Measurements from ENCODE around the gene LRRK1. TPM values are rescaled to one million over a fixed set of nuclear protein-coding genes. Genes with fewer than 3 reads are reported as not detected.

Gene LRRK1
- total and polyA plus RNA-seq, 8 donors: 4.3 to 19.4 (median 11.1) TPM

DNA sequence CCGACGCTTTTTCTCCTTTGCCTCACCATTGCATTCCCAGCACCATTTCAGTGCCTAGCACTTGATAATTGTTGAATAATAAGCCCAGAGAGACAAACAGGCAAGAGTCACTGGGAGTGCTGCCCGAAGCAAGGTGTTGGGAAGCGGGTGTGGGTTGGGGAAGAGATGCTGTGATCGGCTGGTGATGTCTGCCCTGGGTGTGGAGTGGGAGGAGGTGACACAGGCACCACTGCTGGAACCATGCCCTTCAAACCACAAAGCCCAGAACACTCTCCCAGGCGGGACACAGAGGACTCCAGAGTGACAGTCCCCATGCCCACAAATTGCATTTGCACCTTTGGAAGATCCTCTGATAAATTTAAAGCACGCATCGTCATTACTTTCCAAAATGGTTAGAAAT, 184.4 kb downstream of the LRRK1 start:
- no peaks in the 10 kb centered on the region for H3K27me3 ChIP-seq
- intact Hi-C loops (cut with DNase I): no loop called here
- no peaks in the 10 kb centered on the region for H3K9me3 ChIP-seq
- ATAC-seq: no peak
- TF ChIP-seq, protein P1, sequence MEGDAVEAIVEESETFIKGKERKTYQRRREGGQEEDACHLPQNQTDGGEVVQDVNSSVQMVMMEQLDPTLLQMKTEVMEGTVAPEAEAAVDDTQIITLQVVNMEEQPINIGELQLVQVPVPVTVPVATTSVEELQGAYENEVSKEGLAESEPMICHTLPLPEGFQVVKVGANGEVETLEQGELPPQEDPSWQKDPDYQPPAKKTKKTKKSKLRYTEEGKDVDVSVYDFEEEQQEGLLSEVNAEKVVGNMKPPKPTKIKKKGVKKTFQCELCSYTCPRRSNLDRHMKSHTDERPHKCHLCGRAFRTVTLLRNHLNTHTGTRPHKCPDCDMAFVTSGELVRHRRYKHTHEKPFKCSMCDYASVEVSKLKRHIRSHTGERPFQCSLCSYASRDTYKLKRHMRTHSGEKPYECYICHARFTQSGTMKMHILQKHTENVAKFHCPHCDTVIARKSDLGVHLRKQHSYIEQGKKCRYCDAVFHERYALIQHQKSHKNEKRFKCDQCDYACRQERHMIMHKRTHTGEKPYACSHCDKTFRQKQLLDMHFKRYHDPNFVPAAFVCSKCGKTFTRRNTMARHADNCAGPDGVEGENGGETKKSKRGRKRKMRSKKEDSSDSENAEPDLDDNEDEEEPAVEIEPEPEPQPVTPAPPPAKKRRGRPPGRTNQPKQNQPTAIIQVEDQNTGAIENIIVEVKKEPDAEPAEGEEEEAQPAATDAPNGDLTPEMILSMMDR (IDR thresholded peaks at IDR 0.05): no peak
- H3K27ac ChIP-seq: no peak overlapping the region
- H3K4me1 ChIP-seq: no peaks in the 10 kb centered on the region
- 91 to 94% methylated on average over 8 of the region's 8 CpGs for WGBS, 2 donors
- no peak for DNase-seq
- no peak for FAIRE-seq
- H3K36me3 ChIP-seq: no peaks in the 10 kb centered on the region
- no peak overlapping the region for H3K4me3 ChIP-seq

DNA sequence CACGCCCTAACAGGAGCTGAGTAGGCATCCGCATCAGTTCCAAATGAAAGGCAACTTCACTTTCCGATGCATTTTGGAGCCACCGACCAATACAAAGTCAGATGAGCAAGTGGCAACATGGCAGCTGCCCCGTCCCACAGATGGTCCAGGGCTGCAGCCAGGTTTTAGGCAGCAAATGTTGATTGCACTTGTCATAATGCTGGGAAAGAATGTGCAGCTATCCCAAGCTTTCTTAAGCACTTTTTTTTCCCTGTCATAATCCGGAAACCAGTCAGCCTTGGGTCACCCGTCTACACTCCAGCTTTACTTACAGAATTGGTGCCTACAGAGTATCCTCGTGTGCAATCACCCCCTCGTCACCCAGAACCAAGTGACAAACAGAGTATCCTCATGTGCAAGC, 185.0 kb downstream of the LRRK1 start:
- Histone ChIP-seq H3K27me3 (no peaks in the 10 kb centered on the region), H3K4me1 (no peaks in the 10 kb centered on the region), H3K4me3 (no peak overlapping the region), H3K36me3 (no peaks in the 10 kb centered on the region), H3K27ac (no peak overlapping the region), H3K9me3 (no peaks in the 10 kb centered on the region)
- intact Hi-C loops (cut with DNase I): no loop called here
- DNase-seq: no peak
- ATAC-seq: no peak
- TF ChIP-seq, protein P1 (IDR thresholded peaks at IDR 0.05): no peak
- 78 to 81% methylated on average over 9 of the region's 9 CpGs for WGBS, 2 donors
- FAIRE-seq: no peak

DNA sequence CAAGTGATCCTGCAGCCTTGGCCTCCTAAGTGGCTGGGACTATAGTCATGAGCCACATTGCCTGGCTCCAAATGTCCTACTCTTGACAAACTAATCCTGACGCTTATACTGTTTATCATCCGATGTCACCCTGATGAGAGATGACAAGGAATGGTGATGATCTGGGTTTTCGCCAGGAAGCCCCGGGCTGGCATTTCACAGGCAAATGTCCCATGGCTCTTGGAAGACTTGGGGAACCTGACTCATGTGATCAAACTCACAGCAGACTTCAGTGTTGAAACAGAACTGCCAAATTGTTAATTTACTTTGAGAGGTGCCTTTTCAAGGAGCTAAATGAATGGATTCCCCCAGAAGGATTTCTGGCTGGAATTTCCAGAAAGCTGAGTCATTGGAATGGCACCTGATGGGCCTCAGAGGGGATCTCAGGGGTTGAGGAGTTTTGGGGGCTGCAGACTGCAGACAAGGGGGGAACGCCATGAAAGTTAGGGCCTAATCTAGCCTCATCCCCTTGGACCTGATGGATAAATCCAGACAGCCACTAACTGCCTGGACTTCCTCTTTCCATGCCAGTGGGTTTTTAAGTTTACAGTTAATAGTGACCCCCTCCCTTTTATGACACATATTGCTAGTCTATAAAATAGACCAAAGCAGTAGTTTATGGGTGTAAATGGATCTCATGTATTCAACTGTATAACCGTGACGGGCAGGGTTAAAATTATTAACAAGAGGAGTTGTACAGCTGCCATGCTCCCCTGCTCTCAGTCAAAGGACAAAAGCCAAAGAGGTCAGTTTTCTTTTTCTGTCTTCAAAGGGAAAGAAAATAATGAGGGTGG, 186.1 kb downstream of the LRRK1 start:
- Histone ChIP-seq H3K27me3 (no peaks in the 10 kb centered on the region), H3K4me1 (no peaks in the 10 kb centered on the region), H3K36me3 (no peaks in the 10 kb centered on the region), H3K9me3 (no peaks in the 10 kb centered on the region), H3K27ac (no peak overlapping the region), H3K4me3 (no peak overlapping the region)
- ATAC-seq: no peak
- peak in 1 of 6 donors; percentile 12 for DNase-seq
- no peak for FAIRE-seq
- TF ChIP-seq, protein P1 (IDR thresholded peaks at IDR 0.05): no peak
- intact Hi-C loops (cut with DNase I): no loop called here
- WGBS, 2 donors: 78 to 80% methylated on average over 7 of the region's 7 CpGs

- no peak overlapping the region for H3K4me3 ChIP-seq
- WGBS, 2 donors: 77 to 85% methylated on average over 7 of the region's 7 CpGs
- no peak overlapping the region for H3K27ac ChIP-seq
- H3K27me3 ChIP-seq: no peaks in the 10 kb centered on the region
- DNase-seq (peak in 1 of 6 donors; percentile 36), ATAC-seq (no peak), FAIRE-seq (no peak)
- intact Hi-C loops (cut with DNase I): no loop called here
- H3K4me1 ChIP-seq: no peaks in the 10 kb centered on the region
- H3K9me3 ChIP-seq: no peaks in the 10 kb centered on the region
- no peaks in the 10 kb centered on the region for H3K36me3 ChIP-seq
- TF ChIP-seq, protein P1 (IDR thresholded peaks at IDR 0.05): no peak
These were observed 187.9 kb downstream of the LRRK1 start for GRCh38 chr15:101107101-101107500.
